Stimulated activated CD8-positive, alpha-beta memory T cell treated with anti-CD3 and anti-CD28 coated beads, Interleukin-2, amount 100 ng/mL, for 48 hours (primary cell): ENCODE data around the gene FAR2.
"Not testable (repeated sequence)": the region's sequence is repeated elsewhere in the genome, so short reads cannot be mapped to it uniquely, and the experiment has no call there.

Experiments
- DNase-seq, 2 donors: peaks; one replicate each; pipeline ENCODE4 v3.0.0-alpha.2; 2020; ENCODE audit warnings: low read depth in 2 of 2

FAR2 gene

GRCh38 chr12:29234552-29234951, 85.5 kb downstream of the FAR2 start:
- DNase-seq, result no peak

GRCh38 chr12:29234965-29235626, 86.0 kb downstream of the FAR2 start:
- no peak for DNase-seq

GRCh38 chr12:29238822-29239291, 89.8 kb downstream of the FAR2 start:
- no peak for DNase-seq

- no peak for DNase-seq
Observed at GRCh38 chr12:29239336-29239735, 90.3 kb downstream of the FAR2 start.

- no peak for DNase-seq
Observed at GRCh38 chr12:29240441-29240840, 91.4 kb downstream of the FAR2 start.

GRCh38 chr12:29241821-29242591, 92.9 kb downstream of the FAR2 start:
- no peak for DNase-seq

DNA sequence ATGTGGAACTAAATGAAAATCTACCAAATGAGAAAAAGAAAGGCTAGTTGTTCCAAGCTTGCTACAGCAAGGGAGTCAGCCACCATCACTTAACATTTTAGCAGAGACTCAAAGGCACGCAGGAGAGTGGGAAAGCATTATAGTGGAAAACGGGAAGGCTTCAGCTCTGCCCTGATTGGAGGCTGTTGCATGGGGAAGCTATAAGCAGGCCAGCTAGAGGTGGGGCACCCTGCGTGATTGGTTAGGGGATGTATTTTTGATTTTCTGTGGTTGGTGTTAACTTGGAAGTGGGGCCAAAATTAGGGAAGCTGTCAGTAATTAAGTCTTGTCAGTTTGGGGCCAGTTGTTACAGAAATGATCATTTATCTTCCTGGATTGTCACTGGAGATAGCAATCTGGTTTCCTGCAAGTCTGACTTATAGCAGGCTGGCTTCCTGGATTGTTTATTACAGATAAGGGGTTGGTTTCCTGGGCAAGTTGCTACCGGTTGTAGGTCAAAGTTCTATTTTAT, 93.9 kb downstream of the FAR2 start:
- DNase-seq, result no peak

DNA sequence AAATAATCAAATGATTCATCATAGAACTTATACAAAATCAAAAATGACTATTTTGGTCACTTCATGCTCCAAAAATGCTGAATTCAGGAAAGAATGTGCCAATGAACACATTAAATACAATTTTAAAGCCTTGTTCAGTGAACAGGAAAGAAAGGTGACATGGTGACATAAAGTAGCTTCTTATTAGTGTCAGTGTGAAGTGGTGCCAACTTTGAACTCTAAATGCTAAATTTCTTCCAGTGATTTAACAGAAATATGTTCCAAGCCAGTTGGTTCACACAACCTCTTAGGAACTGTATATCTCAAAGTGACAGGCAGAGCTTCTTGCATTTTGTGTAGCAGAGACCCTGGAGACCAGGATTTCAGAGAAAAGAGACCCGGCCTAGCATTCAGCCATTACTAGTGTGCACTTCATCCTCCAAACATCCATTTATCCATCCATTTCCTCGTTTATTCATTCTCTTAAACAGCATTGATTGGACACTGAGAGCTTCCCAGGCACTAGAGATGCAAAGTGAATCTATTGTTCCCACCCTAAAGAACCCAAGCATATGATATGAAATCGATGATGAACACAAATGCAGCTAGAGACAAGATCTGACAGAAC, 95.2 kb downstream of the FAR2 start:
- DNase-seq, result no peak

DNA sequence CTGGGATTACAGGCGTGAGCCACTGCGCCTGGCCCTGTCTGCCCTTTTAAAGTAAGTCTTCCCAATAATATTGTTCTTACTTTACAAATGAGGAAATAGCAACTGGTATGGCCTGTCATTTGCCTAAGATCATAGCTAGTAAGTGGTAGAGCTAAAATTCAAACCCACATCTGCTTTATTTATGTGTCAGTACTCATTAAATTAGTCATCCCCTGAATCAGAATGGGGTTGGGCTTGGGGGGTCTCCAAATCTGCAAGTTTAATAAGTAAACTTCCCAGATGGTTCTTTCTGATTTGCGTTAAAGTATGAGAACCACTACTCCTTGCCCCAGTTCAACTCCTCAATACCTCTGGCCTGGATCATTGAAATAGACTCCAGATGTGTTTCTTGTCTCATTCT, 96.2 kb downstream of the FAR2 start:
- DNase-seq, result no peak

DNA sequence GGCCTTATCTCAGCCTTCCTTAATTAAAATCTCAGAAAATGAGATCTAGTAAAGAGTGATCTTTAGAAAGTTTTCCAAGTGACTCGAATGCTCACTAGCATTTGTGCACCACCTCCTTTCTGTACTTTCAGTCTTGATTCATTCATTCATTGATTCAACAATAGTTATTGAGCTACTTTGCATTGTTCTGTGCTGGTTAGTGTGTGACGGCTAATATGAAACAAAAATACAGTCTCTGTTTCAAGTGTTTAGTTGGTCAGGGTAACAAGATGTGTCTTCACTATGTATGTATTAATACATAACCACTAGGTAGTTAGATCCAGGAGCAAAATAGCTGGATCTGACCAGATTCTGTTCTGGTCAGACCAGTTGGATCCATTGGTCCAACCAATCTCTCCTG, 100.9 kb downstream of the FAR2 start:
- DNase-seq, result no peak

- no peak for DNase-seq
Observed at GRCh38 chr12:29253906-29254625, 105.0 kb downstream of the FAR2 start.

DNA sequence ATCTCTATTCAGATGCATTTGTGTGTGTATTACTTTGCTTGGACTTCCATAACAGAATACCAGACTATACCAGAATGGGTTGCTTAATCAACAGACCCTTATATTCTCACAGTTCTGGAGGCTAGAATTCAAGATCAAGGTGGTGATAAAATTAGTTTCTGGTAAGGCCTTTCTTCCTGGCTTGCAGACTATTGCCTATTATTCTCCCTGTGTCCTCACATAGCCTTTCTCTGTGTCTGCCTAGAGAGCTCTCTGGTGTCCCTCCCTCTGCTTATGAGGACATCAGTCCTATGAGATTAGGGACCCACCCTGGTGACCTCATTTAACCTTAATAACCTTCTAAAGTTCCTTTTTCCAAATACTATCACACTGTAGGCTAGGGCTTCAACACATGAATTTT, 106.0 kb downstream of the FAR2 start:
- DNase-seq, result no peak

GRCh38 chr12:29256598-29256997, 107.5 kb downstream of the FAR2 start:
- no peak for DNase-seq

- not testable (repeated sequence) for DNase-seq
Observed at GRCh38 chr12:29257687-29258086, 108.6 kb downstream of the FAR2 start.

DNA sequence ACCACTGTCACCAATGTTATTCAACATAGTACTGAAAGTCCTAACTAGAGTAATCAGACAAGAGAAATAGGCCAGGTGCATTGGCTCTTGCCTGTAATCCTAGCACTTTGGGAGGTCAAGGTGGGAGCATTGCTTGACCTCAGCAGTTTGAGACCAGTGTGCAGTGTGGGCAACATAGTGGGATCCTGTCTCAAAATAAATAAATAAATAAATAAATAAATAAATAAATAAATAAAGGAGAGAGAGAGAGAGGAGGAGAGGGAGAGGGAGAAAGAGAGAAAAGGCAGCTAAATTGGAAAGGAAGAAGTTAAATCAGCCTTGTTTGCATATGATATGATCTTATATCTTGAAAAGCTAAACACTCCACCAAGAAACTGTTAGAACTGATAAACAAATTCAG, 115.3 kb downstream of the FAR2 start:
- no peak for DNase-seq

- DNase-seq, result no peak
Observed at GRCh38 chr12:29269706-29270408, 120.8 kb downstream of the FAR2 start.

DNA sequence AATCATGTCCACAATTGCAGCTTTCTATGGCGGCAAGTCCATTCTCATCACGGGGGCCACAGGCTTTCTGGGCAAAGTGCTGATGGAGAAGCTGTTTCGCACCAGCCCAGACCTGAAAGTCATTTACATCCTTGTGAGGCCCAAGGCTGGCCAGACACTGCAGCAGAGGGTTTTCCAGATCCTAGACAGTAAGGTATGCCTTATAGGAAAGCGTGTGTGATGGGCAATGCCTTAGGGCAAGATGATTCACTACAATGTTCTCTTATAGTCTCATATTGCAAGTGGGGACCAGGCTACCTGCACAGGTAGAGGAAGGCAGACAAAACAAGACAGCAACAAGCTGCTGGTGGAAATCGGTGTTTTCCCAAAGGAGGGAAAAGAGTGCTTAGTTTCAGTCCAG, 121.4 kb downstream of the FAR2 start:
- no peak for DNase-seq

GRCh38 chr12:29273178-29273843, 124.2 kb downstream of the FAR2 start:
- DNase-seq, result no peak

- DNase-seq, result no peak
Observed at GRCh38 chr12:29275834-29276233, 126.8 kb downstream of the FAR2 start.

GRCh38 chr12:29277231-29277630, 128.2 kb downstream of the FAR2 start:
- DNase-seq, result no peak
